Type B pancreatic cell (in vitro differentiated cells): ENCODE measurements around the gene MYO1E. TPM values are rescaled to one million over a fixed set of nuclear protein-coding genes. Genes with fewer than 3 reads are reported as not detected.

ENCODE experiments used
- DNase-seq: peaks from one replicate; pipeline ENCODE4 v3.0.0; 2021; ENCODE audit warnings: mixed read lengths; ENCODE audit not compliant: unreplicated experiment; ENCODE audit errors: extremely low spot score
- H3K27ac Mint-ChIP-seq: 2 replicates; pipeline ENCODE4 v1.8.0; 2021; ENCODE audit warnings: mild to moderate bottlenecking, mixed read lengths
- H3K27me3 Mint-ChIP-seq: 2 replicates; pipeline ENCODE4 v1.8.0; 2021; ENCODE audit warnings: mixed read lengths
- H3K36me3 Mint-ChIP-seq: 2 replicates; pipeline ENCODE4 v1.8.0; 2021; ENCODE audit warnings: mixed read lengths
- H3K4me1 Mint-ChIP-seq: one replicate; pipeline ENCODE4 v1.8.0; 2021; ENCODE audit warnings: mixed read lengths; ENCODE audit not compliant: unreplicated experiment
- H3K4me3 Mint-ChIP-seq: 2 replicates; pipeline ENCODE4 v1.8.0; 2021; ENCODE audit warnings: mild to moderate bottlenecking, mixed read lengths
- H3K9me3 Mint-ChIP-seq: 2 replicates; pipeline ENCODE4 v1.8.0; 2021; ENCODE audit warnings: mixed read lengths
- CTCF ChIP-seq: fragments of 200-600 bp; sonication (generic); conservative IDR thresholded peaks from 2 replicates; pipeline ENCODE4 v1.5.0; 2021; ENCODE audit warnings: antibody characterized with exemption, mild to moderate bottlenecking
- total RNA-seq: library from RNA; stranded (reverse); gene quantifications from 2 replicates; pipeline ENCODE4 v1.2.1, GENCODE V29; 2021; ENCODE audit warnings: low replicate concordance

The MYO1E gene
- total RNA-seq, 1 donor from 2014 or later: 55.6 TPM

DNA sequence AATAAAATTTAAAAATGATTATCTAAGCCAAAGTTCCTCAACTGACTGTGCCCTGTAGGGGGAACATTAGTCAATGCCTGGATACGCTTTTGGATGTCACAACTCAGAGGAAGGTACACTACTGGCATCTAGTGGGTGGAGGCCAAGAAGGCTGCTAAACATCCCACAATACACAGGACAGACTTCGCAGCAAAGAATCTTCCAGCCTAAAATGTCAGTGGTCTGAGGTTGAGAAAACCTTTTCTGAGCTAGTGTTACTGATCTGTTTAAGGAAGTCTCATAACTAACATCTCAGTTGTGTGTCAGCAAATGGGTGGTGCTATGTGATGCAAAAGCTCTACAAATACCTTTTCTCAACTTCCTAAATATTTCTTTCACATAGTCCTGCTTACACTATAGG is 186.9 kb downstream of the MYO1E start:
- TF ChIP-seq CTCF: no peak
- no peak for DNase-seq
- Mint-ChIP-seq H3K4me3 (no peak overlapping the region), H3K36me3 (peaks cover 34% of the 10 kb centered on the region), H3K4me1 (no peaks in the 10 kb centered on the region), H3K27me3 (no peaks in the 10 kb centered on the region), H3K9me3 (peaks cover 15% of the 10 kb centered on the region), H3K27ac (no peak overlapping the region)

- no peak for TF ChIP-seq CTCF
Measured at GRCh38 chr15:59180945-59181600, 191.6 kb downstream of the MYO1E start.

DNA sequence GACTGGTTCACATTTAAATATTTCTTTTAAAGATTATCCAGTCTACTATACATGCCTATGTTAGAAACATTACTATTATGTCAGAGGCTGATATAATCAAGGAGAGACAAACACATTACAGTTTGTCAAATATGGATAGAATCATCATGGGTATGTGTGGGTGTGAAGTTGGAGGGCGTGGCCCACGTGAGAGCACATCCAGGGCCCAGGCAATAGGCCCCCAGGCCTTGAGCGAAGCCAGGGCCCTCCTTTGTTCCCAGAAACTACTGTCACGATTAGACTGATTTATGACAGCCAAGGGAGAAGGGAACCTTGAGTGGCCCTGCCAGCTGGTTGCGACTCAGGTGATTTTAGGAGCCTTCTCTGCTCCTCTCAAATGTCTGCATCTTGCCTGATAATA is 193.0 kb downstream of the MYO1E start:
- TF ChIP-seq CTCF: no peak
- DNase-seq: no peak
- H3K36me3 Mint-ChIP-seq: peaks cover 42% of the 10 kb centered on the region

More at GRCh38 chr15:59180945-59181600, 191.6 kb downstream of the MYO1E start:
- Mint-ChIP-seq H3K9me3 (peaks cover 8% of the 10 kb centered on the region), H3K4me1 (no peaks in the 10 kb centered on the region), H3K27ac (no peak overlapping the region), H3K27me3 (no peaks in the 10 kb centered on the region), H3K36me3 (peaks cover 44% of the 10 kb centered on the region), H3K4me3 (no peak overlapping the region)
- no peak for DNase-seq

DNA sequence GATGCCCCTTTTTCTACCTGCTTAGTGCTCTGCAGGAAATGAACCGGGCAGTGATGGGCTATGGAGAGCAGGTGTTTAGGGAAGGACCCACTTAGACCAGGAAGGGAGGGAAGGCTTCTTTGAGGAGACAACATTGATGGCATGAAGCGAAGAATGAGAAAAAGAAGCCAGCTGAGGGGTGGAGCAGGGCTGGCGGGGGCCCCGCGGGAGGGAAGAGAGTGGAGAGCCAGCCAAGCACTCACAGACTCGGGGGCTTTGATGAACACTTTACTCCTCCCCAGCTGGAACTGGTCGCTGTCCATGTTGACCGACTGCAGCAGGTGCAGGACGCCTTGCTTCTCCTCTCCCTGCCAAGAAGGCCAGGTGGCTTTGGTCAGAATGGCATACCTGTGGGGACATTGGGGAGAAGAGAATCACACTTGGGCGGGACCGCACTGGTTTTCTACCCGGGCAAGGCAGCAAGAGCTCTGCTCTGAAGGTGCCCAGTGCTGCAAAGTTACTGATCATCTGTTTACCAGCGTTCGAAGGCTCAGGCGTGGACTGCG is 194.4 kb downstream of the MYO1E start:
- no peak for TF ChIP-seq CTCF
- no peak overlapping the region for H3K4me3 Mint-ChIP-seq
- H3K27ac Mint-ChIP-seq: no peak overlapping the region
- no peaks in the 10 kb centered on the region for H3K27me3 Mint-ChIP-seq
- no peak for DNase-seq
- no peaks in the 10 kb centered on the region for H3K4me1 Mint-ChIP-seq
- H3K9me3 Mint-ChIP-seq: peaks cover 8% of the 10 kb centered on the region
- peaks cover 36% of the 10 kb centered on the region for H3K36me3 Mint-ChIP-seq

More for the DNA sequence above, 193.0 kb downstream of the MYO1E start:
- Mint-ChIP-seq H3K27me3 (no peaks in the 10 kb centered on the region), H3K27ac (no peak overlapping the region), H3K9me3 (peaks cover 8% of the 10 kb centered on the region), H3K4me3 (no peak overlapping the region), H3K4me1 (no peaks in the 10 kb centered on the region)

DNA sequence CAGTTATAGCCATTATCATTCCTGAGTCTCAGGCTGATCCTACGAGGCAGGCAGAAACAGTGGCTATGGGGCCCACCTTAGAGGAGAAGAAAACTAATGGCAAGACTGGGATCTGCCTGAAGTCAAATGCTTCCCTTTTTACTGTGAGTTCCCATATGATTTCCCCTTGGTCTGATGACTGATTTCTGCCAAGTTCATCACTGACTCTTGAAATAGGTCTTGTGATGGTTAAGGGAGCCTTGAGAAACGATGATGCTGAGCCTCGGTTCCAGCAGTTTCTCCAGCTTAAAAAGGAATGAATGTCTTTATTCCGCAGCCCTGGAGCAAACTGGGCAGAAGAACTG is 195.4 kb downstream of the MYO1E start:
- no peak for DNase-seq
- Mint-ChIP-seq H3K9me3 (peaks cover 8% of the 10 kb centered on the region), H3K4me1 (no peaks in the 10 kb centered on the region), H3K4me3 (no peak overlapping the region), H3K27ac (no peak overlapping the region), H3K27me3 (no peaks in the 10 kb centered on the region), H3K36me3 (peaks cover 36% of the 10 kb centered on the region)
- TF ChIP-seq CTCF: no peak
